ENCODE data around the gene ARHGEF38.

ARHGEF38 gene

DNA sequence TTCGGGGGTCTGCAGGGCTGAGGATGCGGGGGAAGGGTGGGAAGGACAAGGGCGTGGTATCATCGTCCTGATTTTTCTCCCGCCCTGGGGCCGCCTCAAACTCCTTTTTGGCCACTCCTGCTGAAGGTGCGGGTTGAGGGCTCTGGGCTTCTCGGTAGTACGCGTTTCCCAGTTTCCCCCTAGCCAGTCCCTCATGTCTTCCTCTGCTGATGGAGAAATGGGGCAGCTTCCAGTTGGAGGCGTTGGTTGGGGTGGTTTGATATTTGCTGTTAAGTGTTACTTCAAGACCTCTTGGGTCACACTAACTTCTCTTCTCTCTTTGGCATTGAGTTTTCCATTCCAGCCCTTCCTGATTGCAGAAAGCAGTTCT is 156.6 kb downstream of the ARHGEF38 start:
- DNase-seq (ENCODE audit: low read depth) = peak; percentile 9
- TF ChIP-seq, protein P1, sequence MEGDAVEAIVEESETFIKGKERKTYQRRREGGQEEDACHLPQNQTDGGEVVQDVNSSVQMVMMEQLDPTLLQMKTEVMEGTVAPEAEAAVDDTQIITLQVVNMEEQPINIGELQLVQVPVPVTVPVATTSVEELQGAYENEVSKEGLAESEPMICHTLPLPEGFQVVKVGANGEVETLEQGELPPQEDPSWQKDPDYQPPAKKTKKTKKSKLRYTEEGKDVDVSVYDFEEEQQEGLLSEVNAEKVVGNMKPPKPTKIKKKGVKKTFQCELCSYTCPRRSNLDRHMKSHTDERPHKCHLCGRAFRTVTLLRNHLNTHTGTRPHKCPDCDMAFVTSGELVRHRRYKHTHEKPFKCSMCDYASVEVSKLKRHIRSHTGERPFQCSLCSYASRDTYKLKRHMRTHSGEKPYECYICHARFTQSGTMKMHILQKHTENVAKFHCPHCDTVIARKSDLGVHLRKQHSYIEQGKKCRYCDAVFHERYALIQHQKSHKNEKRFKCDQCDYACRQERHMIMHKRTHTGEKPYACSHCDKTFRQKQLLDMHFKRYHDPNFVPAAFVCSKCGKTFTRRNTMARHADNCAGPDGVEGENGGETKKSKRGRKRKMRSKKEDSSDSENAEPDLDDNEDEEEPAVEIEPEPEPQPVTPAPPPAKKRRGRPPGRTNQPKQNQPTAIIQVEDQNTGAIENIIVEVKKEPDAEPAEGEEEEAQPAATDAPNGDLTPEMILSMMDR (conservative IDR thresholded peaks at IDR 0.05; ENCODE audit: low read depth, low read length) = no peak
- H3K4me3 ChIP-seq (ENCODE audit: low read depth, low read length) = peak overlapping the region; percentile 99

DNA sequence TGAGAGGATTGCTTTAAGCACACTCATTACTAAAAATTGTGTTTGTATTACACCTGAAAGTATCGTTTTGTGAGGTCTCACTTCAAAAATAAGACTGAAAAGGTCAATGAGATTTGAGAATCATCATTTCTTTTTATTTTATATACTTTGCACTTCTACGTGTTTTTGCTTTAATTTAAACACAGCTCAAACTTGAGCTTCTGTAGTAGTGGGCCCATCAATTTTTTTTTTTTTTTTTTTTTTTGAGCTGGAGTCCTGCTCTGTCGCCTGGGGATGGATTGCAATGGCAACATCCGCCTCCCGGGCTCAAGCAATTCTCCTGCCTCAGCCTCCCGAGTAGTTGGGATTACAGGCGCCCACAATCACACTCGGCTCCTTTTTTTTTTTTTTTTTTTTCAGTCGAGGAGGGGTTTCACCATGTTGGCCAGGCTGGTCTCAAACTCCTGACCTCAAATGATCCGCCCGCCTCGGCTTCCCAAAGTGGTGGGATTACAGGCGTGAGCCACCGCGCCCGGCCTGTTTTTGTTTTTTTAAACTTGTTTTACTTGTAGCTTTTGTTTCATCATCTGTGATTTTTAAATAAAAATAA is 157.7 kb downstream of the ARHGEF38 start:
- TF ChIP-seq, protein P1 (conservative IDR thresholded peaks at IDR 0.05; ENCODE audit: low read depth, low read length) = no peak
- DNase-seq (ENCODE audit: low read depth) = no peak
- no peak overlapping the region for H3K4me3 ChIP-seq (ENCODE audit: low read depth, low read length)

DNA sequence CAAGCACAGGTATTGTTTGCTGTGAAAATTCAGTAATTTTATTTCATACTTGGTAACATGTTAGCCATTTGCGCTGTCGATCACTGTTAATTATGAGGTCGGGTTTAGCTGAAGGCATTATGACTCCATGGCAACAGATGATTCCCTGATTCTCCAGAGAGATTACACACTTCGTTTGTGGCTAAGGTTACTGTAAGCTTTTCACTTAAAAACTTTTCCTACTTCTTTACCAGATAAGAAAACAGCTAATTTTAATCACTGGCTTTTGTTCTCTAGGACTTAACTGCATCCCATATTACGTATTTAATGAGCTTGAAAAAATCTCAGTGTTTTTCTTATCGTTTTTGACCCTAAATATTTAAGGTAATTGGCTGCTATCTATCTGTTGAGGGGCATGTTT is 158.3 kb downstream of the ARHGEF38 start:
- no peak for DNase-seq (ENCODE audit: low read depth)
- TF ChIP-seq, protein P1 (conservative IDR thresholded peaks at IDR 0.05; ENCODE audit: low read depth, low read length) = no peak
- no peak overlapping the region for H3K4me3 ChIP-seq (ENCODE audit: low read depth, low read length)

DNA sequence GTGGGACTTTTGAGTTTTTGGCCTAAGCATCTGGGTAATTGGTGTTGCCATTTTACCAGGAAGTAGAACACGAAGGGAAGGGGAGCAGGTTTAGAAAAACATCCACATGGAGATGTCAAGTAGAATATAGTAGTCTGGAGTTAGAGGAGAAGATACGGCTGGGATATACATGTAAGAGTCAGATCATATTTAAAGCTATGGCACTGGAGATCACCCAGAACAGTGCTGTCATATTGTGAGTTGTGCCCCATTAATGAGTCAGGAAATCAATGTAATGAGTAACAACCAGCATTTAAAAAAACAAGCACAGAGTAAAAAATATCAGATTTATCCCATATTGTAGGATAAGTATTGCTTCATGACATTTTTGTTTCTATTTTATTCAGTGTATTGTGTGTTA is 160.3 kb downstream of the ARHGEF38 start:
- no peak overlapping the region for H3K4me3 ChIP-seq (ENCODE audit: low read depth, low read length)
- no peak for DNase-seq (ENCODE audit: low read depth)
- TF ChIP-seq, protein P1 (conservative IDR thresholded peaks at IDR 0.05; ENCODE audit: low read depth, low read length) = no peak

DNA sequence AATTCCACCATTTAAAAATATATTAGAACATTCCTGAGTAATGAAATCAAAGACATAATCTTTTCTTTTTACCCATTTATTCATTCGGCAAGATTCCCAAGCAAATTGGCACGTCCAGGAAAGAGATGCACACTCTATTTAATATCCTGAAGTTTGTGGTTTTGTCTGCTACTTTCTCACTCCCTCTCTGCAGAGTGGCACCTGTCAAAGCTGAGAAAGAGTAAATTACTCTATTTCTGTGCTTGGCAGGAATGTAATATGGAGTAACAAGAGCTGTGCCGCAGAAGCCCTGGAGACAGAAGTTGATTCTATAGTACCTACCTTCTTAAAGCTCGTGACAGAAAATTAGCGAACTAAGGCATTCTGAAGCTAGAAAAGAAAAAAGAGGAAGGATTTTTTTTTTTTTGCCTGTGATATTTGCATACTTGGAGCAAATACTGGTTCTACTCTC is 161.7 kb downstream of the ARHGEF38 start:
- no peak overlapping the region for H3K4me3 ChIP-seq (ENCODE audit: low read depth, low read length)
- TF ChIP-seq, protein P1 (conservative IDR thresholded peaks at IDR 0.05; ENCODE audit: low read depth, low read length) = no peak
- peak; percentile 4 for DNase-seq (ENCODE audit: low read depth)

DNA sequence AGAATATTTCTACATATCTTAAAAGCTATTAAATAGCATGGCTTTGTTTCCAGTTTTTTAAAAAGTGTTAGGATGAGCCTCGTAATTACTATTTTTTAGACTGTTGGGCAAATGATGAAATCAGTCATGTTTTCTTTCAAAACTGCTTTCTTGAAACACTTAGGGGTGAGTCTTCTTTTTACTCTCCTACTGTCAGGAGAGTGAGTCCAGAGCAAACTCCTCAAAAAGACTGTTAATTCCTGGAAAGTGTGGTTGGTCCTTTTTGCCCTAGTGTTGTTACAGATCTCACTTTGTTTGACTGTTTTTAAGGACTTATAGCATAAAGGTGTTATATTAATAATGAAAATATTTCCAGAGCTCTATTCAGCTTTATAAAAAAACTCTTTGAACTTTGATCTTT is 162.5 kb downstream of the ARHGEF38 start:
- TF ChIP-seq, protein P1 (conservative IDR thresholded peaks at IDR 0.05; ENCODE audit: low read depth, low read length) = no peak
- no peak overlapping the region for H3K4me3 ChIP-seq (ENCODE audit: low read depth, low read length)
- DNase-seq (ENCODE audit: low read depth) = no peak

DNA sequence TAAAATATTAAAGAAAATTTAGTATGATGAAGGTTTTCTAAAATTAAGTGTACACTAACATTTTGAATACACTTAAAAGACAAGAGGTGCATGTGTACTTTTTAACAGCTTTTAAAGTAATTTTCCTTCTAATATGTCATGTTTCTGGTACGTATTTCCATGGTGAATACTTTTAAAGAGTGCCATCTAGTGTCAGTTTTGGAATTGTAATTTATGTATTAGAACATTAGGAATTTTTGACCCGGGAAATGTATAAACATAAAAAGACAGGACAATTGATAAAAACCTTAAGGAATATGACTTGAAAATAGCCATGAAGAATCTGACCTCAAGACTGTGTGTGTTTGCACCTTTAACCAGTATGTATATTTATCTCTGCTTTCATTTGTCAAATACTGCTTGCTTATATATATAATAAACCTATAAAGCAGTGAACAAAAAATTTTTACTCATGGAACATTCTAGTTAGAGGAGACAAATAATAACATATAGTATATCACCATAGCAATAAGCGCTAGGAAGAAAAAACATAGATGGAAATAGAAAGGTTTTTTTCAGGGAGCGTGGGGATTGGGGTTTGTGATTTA is 163.4 kb downstream of the ARHGEF38 start:
- peak; percentile 61 for DNase-seq (ENCODE audit: low read depth)
- TF ChIP-seq, protein P1 (conservative IDR thresholded peaks at IDR 0.05; ENCODE audit: low read depth, low read length) = peak; percentile 52
- no peak overlapping the region for H3K4me3 ChIP-seq (ENCODE audit: low read depth, low read length)
